GM19240 (cell line): Measurements from ENCODE around the gene SETD5.
A peak's percentile ranks its signal among the peaks of the same experiment; 100 is the strongest.

Source experiments
- DNase-seq: peaks from one replicate; pipeline ENCODE4 v3.0.0; 2011; ENCODE audit warnings: low spot score; ENCODE audit not compliant: insufficient read length

The SETD5 gene

DNA sequence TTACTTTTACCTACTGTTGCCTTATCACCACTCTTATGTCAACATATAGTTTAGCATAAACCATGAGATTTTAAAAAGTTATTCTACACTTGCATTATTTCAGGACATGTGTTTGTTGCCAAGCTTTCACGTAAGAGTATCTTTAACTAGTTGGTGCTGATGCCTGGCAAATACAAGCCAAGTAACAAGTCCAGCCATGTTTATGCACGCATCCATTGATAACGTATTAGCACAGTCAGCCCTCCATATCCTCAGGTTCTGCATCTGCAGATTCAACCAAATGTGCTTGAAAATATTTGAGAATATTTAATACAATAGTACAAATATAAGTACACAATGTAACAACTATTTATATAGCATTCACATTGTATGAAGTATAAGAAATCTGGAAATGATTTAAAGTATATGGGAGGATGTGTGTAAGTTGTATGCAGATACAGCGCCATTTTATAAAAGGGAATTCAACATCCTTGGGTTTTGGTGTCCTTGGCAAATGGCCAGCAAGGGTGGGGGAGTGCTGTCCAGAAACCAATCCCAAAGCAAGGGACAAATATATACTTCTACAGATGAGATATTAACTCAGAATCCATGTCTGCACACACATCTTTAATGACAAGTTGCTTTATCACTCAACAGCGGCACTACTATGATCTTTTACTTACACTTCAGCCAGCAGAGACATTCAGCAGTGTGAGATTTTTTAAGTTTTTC lies 8.7 kb upstream of the SETD5 start:
- DNase-seq, result no peak

DNA sequence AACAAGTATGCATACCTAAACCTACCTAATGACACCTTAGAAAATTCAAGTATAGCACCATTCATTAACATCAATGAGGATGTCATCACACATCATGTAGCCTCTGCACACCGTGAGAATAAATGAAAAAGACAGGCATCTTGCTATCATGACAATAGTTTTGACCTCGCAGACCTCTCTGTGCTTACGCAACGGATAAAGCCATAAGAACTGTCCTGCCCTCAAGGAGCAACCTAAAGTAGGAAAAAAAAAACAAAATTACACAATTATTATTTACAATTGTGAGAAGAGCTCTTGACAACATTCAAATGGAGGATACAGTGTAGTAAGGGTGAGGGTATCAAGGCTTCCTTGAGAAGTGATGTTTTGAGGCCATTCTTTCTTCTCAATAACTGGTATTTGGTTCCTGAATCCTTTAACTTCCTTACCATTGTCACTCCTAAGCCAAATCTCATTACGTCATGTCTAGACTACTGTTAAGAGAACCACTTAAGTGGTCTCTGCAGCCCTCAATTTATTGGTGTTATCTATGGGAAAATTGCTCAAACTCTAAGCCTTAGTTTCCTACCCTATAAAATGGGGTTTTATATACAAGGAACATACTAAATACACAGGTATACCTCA lies 7.0 kb upstream of the SETD5 start:
- no peak for DNase-seq

DNA sequence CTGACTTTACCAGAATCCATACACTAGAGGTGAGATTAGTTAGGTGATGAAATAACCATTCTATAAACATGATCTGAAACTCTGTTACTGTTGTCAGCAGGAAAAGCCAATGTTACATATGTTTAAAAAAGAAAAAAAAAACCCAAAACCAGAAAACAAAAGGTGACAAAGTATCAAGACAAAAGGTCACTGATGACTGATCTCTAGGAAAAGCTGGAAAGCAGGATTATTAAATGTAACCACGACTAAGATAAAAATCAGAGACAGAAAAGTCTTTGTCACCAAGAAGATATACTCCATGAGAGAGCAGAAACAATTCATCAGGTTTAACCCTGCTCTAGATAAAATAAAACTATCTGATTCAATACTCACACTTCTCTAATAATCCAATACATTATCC lies 5.4 kb upstream of the SETD5 start:
- no peak for DNase-seq

DNA sequence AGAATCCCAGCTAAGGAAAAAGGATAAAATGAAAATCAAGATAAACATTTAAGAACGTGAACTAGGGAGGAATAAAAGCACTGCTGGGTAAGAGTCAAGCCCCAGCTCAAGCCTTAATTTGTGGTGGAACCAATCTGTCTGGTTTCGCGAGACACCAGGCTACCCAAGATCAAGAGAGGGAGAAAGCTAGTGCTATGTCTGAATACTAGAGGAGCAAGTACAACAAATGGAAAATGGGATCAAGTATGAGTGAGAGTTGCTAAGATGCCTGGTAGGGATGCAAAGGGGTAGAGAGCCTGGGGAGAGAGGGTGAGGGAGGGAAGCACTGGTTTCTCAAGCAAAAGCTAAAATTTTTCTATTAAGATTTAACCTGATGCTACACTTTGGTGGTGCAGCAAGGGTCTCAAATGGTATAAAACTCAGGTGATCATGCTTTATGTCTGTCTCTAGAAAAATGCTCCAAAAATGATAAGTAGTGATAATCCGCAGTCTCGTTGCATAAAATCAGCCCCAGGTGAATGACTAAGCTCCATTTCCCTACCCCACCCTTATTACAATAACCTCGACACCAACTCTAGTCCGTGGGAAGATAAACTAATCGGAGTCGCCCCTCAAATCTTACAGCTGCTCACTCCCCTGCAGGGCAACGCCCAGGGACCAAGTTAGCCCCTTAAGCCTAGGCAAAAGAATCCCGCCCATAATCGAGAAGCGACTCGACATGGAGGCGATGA lies 1.7 kb upstream of the SETD5 start:
- DNase-seq, result no peak

DNA sequence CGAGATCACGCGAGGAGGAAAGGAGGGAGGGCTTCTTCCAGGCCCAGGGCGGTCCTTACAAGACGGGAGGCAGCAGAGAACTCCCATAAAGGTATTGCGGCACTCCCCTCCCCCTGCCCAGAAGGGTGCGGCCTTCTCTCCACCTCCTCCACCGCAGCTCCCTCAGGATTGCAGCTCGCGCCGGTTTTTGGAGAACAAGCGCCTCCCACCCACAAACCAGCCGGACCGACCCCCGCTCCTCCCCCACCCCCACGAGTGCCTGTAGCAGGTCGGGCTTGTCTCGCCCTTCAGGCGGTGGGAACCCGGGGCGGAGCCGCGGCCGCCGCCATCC lies 1.1 kb upstream of the SETD5 start:
- peak; percentile 36 for DNase-seq

DNA sequence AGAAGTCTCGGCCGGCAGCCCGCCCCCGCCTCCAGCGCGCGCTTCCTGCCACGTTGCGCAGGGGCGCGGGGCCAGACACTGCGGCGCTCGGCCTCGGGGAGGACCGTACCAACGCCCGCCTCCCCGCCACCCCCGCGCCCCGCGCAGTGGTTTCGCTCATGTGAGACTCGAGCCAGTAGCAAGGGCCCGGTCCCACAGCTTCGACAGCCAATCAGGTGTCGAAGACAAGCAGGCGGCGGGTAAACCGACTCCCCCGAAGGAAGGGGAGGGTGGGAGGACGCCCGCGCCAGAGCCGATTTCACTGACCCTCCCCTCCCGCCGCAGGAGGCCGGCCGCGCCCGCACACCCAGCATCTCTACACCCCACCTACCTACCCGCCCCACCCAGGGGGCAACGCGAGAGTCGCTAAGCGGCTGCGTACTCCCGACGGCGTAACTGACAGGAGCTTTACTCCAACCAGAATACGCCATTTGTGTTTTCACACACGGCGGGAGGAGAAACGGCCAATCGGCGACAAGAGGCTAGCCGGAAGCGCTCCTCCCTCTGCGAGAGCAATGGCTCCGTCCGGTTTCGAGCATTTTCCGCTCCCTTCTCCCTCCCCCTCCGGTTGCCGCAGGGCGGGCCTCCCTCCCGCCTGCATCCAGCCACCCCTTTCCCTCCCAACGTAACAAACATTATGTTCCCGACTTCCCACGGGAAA lies 633 bp upstream of the SETD5 start:
- DNase-seq, result peak; percentile 47

DNA sequence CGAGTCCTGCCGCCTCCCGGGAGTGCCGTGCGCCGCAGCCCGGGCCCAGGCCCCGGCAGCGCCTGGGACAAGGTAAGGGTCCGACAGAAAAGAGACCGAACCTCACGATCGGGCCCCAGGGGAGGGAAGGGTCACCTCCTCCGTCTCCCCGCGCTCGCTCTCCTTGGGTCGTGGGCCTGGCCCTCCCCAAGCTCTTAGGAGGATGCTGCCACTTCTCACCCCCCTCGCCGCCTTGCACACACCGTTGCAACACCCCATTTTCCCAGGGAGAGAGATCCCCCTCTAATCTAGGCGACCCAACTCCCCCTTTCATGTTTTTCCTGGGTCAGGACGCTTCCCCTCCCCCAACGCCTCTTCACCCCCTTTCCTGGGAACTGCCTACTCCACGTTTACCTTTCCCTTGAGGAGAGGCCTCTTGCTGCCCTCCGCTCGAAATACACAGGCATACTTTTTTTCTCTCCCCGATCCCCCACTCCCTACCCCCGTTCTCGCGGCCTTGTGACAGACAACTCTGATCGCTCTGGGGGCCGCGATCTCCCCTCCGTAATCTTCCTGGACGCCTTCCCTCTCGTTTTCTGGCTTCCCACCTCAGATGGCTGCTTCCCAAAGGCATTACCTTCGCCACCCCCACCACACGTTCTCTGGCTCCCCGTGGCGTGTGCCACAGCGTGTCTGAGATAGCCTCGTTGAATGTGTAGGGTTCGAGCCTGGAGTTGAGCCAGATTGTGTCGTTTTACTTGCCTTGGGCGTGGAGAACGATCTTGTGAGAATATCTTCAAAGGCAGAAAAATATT lies 688 bp downstream of the SETD5 start:
- no peak for DNase-seq

DNA sequence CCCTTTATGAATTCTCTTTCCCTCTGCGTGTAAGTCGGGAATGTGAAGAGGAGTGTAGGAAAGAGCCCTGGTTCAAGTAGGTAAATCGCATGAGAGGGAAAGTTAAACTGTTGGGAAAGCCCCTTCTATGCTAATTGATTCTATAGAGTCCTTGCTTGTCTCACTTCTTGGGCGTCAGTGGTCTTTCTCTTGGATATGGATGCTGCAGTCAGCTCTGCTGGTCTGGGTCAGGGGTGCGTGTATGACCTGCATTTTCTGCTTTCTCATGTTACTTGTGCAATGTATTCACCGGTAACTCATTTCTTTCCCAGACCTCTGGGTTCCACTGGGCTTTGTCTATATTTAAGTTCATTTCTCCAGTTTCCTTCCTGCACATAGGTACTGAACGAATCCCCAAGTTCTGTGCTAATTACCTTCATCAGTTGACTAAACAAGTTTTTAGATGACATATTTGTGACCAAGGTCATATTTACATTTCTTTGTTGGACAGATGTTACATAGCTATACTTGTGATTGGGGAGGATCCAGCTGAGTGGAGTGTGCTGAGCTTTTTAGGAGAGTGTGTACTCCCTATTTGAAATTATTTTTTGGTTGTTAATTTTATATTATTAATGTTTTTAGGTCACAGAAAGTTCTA lies 1.4 kb downstream of the SETD5 start:
- peak; percentile 14 for DNase-seq

DNA sequence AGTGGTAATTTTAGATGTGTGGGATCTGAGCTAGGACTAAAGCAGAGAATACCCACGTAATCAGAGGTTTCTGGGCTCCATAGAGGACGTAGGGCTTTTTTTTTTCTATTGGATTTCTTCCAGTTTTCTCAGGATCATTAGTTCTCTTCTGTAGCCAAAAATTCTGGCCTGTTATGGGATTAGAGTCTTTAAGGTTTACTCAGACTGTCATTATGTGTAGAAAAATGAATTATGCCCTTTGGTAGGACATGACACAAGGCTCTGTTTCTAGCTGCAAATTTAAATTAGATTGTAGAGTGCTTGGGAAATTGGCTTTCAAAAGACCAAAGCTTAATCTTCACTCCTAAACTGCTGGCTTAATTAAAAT lies 1.9 kb downstream of the SETD5 start:
- DNase-seq, result no peak

DNA sequence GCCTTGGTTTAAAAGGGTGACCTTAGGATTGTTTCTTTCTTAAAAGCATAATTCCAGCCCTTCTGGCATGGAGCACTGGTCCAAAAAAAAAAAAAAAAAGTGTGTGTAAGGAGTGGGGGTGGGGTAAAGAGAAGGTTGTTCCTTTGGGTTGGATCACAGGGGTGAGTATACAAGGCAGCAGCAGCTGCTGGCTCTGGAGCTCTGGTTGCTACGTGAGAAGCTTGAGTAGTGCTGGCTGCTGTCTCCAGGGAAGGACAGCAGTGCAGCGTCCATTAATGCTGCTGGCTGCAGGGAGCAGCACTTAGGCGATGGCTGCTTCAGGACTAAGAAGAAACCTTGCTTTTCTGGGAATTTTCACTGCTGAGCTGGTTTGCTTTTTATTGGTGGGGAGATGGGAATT lies 2.3 kb downstream of the SETD5 start:
- DNase-seq, result no peak

DNA sequence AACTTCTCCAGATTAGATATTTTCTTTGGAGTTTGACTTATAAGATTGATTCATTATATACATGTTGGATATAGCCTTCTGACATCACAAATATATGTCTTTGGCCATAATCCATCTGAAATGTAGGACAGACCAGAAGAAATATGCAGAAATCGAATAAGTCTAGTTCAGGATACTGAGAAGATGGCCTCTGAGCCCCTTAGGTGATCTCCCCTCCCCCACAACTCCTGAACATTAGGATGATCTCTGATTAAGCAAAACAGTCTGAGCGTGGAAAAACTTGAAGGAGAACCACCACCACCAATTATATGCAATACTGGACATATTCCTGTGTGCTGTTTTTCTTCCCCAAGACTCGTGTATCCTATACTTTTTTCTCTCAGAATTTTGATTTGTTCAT lies 3.2 kb downstream of the SETD5 start:
- no peak for DNase-seq

DNA sequence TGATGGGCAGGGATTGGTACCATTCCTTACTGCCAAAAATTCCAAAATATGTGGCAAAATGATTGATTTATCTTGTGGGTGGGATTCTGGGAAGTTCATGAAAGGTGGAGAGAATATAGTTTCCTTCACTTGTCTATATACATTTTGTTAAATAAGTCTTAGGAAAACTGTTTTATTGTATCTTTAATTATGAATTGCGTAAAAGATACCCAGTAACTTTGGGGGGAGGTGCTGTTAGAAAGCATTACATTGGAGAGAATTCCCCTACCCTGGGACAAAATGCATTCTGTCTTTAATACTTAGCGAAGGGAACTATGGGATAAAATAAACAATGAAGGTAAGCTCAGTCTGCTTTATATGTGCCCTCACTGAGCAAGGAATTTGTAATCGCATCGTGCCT lies 4.6 kb downstream of the SETD5 start:
- no peak for DNase-seq

DNA sequence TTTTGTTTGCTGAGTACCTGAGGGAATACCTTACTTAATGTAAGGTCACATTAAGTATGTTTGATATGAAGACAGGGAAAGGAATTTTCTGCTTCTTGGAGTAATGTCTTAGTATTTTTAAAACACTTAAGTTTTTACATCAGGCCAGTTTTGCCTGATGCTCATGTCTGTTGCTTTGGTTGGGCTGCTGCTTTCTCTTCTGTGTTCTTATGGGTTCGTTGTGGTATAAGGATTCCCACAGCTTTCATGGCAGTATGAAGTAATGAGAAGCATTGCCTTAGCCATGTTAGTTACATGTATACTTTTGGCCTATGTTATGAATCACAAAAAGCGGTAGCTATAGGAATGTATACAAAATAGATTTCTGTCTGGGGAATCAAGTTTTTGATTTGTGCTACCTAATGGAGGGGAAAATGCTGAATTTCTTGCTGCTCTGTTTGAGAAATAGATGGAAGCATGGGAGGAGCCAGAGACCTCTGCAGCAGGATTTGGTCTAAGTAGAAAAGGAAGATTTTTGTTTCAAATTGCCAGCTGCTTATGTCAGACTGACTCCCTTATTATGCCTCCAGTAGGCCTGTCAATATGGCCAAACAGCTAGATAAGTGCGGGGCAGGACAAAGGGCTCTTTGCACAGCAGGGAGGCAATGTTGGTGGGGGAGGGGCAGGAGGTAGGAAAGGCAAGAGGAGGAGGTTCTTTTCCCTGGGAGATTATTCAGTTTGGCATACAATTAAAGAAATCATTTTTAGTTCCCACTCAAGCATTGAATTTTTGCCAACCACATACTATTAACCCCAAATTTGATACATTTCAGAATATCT lies 5.2 kb downstream of the SETD5 start:
- DNase-seq, result no peak

DNA sequence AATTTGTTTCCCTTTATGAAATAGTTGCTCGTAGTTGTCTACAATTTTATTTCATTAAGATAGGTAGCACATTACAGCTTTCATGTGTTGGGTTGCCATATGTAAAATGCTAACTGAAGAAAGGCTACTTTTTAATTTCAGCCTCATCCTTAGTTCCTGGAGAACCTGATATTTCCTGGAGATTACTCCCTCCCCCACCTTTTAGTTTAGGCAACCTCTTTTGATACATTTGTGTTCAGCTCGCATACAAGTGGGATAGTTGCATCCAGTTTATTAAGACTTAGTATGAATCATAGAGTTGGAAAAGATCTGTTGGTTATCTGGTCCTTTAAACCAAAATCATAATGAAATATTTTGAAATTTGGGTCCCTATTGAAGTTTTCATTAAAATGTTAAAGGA lies 6.0 kb downstream of the SETD5 start:
- no peak for DNase-seq

DNA sequence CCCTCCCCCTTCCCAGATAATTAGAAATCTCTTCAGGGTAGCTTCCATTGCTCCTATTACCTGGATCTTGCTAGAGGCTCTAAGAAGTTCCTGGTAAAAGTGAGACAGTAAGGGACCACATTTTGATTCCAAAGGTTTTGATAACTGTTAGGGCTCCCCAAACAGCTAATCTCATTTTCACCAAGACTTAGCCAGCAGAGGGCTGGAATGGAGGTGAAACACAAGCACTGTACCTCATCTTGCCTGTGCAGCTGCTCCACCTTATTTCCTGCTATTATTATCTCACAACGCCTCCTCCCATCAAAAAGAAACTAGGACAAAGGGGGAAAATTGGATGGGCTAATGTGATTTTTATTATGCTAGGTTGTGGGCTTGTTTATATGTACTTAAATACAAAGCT lies 7.3 kb downstream of the SETD5 start:
- no peak for DNase-seq

DNA sequence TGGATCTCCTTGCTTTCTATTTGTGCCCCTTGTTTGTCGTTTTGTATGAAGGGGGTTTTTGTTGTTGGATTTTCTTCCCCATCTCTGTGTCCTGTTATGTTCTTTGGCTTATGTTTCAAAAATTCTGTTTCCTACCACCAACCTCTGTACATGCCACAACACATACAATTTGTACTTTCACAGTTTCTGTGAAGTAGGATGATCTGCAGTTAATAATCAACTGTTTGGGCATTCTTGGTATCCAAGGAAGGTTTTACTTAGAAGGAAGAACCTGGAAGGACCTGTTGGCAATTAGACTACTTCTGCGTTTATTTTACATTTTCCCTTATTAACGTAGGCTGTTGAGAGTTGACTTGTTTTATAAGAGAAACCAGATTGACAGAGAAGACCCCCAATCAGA lies 8.3 kb downstream of the SETD5 start:
- DNase-seq, result no peak

DNA sequence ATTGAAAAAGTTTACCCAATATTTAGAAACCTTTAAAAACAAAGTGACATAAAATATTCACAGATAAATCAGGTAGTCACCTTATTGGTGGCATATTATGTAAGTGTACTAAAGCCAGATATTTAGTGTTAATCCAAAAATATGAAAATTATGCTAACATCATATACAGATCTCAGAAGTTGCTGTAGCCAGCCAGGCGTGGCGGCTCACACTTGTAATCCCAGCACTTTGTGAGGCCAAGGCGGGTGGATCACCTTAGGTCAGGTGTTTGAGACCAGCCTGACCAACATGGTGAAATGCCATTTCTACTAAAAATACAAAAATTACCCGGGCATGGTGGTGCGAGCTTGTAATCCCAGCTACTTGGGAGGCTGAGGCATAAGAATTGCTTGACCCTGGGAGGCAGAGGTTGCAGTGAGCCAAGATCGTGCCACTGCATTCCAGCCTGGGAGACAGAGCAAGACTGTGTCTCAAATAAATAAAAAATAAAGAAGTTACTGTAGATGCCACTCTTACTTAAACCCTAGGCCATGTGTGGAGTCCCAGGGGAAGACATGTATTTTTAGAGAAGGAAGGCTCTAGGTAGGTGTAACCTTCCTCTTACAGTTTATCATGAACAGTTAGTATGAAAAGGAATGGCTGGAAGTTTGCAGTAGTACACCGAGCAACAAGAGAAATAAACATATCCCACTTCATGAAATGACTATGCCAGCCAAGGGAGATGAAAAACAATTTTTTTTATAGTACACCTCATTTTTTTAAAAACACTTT lies 9.6 kb downstream of the SETD5 start:
- no peak for DNase-seq

DNA sequence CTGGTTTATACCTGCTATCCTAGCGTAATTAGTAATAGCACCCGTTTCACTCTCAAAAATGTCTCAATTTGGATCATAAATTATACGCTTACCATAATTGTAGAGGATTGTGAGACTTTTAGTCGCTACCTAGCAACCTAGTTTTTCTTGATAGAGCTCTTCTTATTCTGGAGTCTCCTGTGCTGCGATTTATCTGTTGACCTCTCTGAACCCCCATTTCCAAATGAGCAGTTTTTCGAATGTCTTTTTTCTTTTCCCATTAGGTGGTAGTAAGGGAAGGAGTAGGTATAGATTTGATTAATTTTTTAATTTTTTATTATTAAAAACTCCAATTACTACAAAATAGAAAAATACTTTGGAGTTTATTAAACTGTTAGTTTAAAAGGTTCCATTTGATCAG lies 10.6 kb downstream of the SETD5 start:
- DNase-seq, result no peak

DNA sequence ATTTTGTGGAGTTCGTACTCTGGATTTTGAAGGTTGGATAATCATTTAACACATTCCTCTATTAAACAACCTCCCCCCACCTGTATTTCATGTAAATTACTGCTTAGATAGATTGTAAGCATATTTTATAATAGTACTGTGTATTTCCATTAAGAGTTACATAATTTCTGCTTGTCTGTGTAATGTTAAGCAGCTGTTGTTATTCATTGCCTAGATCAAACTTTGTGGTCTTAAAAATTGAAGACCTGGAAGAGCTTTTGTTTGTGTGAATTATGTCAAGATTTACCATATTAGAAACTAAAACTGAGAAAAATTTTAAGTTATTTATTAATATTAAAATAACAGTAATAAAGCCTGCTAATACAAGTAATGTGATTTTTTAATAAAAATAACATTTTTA lies 11.1 kb downstream of the SETD5 start:
- DNase-seq, result no peak
